IPS-NIHi7 (cell line): ENCODE measurements around the gene TAL2.

Experiments
- DNase-seq: peaks from one replicate; pipeline ENCODE4 v3.0.0; 2012; ENCODE audit warnings: mixed read lengths; ENCODE audit errors: extremely low spot score

The TAL2 gene

DNA sequence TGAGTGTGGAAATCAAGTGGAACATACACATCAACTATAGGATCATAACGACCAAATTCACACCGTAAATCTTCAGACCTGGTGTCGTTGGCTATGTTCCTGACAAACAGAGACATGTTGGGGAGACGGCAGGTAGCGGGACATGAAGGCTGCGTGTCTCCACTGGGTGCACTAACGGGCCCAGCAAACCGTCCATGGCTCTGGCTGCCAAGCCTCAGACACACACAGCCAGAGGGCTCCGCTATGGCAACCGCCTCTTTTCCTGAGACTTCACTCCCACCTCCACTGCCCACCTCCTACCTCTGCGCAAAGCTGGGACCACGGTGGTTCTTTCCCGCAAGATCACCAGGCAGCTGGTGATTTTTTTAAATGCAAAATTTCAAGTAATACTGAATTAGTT lies 48.4 kb downstream of the TAL2 start:
- no peak for DNase-seq

DNA sequence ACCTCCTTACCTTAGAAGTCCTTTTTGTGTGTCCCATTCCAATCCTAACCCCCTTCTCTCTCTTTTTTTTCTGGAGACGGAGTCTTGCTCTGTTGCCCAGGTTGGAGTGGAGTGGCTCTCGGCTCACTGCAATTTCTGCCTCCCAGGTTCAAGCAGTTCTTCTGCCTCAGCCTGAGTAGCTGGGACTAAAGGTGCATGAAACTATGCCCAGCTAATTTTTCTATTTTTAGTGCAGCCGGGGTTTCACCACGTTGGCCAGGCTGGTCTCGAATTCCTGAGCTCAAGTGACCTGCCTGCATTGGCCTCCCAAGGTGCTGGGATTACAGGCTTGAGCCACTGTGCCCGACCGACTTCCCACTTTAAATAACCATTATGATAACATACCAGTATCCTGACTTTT lies 49.6 kb downstream of the TAL2 start:
- no peak for DNase-seq

DNA sequence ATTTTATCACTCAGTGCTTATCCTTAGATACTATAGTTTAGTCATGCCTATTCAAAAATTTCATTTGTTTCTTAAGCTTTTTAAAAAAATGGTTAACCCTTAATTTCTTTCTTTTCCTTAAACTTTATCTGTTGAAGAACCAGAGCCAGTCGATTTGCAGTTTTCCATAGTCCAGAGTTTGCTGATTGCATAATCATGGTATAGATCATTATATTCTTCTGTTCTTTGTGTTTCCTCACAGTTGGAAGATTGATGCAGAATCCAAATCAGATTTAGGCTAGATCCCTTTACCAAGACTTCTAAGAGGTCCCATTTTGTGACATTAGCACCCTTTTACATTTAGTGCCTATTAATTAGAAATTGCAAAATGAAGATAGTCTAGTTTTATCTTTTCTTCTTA lies 50.0 kb downstream of the TAL2 start:
- DNase-seq, result no peak
